GM19238 (cell line): ENCODE data around the gene PTPA.
"Not testable (repeated sequence)": the region's sequence is repeated elsewhere in the genome, so short reads cannot be mapped to it uniquely, and the experiment has no call there.

Experiments
- DNase-seq: peaks from one replicate; pipeline ENCODE4 v3.0.0; 2011; ENCODE audit warnings: low spot score; ENCODE audit not compliant: insufficient read length

Gene PTPA

GRCh38 chr9:129175825-129176633 lies 64.8 kb downstream of the PTPA start:
- DNase-seq, result peak; percentile 71

DNA sequence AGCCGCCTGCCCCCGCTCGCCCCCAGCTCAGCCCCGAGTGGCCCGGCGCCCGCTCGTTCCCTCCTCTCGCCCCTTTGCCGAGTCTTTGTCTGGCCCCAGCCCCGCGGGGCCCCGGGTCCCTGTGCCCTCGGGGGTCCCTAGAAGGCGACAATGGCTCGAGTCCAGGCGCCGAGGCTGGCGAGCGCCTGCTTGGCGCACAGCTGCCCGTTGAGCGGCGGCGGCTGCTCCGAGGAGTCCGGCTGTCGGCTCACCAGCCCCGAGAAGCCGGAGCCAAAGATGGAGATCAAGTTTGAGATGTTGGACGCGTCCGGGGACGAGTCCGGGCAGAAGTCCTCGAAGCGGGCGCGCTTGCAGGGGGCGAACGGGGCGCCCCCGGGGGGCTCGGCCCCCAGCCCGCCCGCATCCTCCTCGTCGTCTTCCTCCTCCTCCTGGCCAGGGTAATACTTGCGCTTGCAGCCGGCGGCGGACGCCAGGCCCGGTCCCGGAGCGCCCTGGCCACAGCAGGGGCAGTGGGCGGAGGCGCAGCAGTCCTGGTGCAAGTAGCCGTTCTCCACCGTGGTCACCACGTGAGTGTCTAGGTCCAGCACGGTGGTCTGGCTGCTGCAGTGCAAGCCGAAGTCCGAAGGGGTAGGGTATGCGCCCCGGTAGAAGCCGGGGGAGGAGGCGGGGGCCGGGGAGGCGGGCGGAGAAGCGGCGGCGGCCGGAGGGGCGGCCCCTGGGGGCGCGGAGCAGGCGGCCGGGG lies 65.7 kb downstream of the PTPA start:
- no peak for DNase-seq

DNA sequence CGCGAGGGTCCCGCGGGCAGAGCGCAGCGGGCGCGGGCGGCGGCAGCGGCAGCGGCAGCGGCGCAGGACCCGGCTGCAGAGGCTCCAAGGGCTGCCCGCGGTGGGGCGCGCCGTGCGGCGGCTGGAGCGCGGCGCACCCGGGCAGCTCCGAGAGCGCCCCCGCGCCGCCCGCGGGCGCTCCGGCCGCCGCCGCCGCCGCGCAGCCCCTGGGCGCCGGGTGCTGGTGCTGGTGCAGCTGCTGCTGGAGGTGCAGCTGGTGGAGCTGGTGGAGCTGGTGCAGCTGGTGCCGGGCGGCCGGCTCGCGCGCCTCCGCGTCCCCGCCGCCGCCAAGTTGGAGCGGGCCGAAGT lies 66.2 kb downstream of the PTPA start:
- DNase-seq, result peak; percentile 54

DNA sequence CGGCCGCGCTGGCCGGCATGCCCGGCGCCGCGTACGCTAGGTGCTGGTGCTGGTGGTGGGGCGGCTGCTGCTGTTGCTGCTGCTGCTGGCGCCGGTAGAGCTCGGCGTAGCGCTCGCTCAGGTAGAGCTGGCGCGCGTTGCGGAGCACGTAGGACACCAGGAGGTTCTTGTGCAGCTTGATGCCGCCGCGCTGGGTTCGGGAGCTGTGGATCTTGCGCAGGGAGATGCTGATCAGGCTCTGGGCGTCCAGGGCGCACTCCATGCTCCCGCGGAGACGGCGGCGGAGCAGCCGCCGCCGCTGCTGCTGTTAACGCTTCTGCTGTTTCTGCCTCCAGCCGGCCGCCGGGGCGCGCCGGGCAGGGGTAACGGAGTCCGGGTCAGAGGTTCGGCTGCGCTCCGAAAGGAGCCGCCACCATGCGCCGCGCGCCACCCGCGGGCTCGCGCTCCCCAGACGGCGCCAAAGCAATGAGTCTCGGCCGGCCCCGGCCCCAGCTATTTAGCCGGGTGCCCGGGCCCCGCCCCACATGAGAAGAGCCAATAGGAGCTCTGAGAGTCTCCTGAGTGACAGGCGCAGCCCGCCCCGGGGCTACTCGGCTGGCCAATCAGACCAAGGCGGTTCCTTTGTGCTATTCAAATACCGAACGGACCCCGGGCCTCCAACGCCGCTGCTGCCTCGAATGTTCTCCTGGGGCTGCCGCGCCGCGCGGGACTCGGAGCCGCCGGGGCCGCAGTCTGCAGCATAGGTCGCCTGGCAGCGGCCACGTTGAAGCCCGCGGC lies 66.8 kb downstream of the PTPA start, which contains the start of gene IER5L:
Gene IER5L, minus strand, starts transcription at position 471 of the 777 bp plus-strand sequence. Its CDS starts 209 bp downstream, at position 262.
- DNase-seq, result peak; percentile 99

- DNase-seq, result no peak
These were observed 67.6 kb downstream of the PTPA start for GRCh38 chr9:129178568-129179382.

GRCh38 chr9:129181246-129181645 lies 70.0 kb downstream of the PTPA start:
- DNase-seq, result no peak

DNA sequence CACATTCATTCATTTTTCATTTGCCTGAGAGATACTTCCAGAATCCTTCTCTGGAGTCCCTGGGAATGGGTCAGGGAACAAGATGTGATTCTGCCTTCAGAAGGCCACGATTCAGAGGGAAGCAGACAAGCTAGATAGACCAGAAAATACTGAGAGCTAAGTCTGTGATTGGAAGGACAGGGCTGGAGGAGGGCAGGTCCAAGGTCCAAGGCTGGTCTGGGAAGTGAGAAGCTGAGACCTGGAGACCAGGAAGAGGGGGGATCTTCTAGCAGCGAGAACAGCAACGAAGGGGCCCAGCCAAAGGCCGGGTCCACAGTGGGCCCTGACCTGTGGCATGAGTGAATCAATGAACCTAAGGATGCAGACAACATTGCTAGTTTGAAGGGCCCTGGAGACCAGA lies 70.9 kb downstream of the PTPA start:
- DNase-seq, result no peak

- no peak for DNase-seq
These were observed 71.6 kb downstream of the PTPA start for GRCh38 chr9:129182625-129183494.

DNA sequence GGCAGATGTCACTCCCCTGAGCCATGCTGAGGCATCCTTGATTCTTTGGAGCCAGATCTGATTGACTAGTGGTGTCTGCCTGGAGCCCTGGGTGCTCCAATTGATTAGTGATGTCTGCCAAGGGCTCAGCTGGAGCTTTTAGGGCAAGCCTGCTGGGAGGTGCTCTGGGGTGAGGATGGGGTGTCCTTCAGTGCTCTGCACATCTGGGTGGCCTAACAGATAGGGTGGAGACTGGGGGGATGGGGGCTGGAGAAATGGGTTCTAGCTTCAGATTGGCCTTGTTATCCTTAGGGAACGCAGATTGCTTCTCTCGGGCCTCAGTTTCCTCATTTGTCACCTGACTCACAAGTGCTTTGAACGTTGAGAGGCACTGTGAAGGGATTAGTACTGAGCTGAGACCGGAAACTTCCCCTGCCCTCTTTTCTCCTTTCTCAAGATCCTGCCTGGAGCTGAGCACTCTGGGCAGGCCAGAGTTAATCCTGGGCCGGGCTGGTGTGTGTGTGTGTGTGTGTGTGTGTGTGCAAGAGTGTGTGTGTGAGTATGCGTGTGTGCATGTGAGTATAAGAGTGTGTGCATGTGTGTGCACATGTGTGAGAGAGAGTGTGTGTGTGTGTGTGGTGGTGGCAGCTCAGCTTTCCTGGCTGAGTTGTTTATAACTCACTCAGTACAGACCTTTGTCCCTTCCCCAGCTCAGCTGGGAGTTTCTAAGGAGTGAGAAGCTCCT lies 72.4 kb downstream of the PTPA start:
- no peak for DNase-seq

DNA sequence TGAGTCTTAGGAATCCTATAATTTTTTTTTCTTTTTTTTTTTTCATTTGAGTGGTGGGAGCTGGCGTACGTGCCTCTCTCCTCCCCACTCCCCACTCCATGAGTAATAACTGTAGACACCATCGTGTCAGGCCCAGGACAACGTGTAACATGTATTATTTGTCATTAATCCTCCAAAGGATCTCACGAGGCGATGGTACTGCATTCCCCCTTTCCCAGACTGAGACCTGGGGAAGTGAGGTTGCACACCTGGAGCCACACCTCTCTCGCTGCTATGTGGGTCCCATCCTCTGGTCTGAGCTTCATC lies 73.0 kb downstream of the PTPA start:
- no peak for DNase-seq

DNA sequence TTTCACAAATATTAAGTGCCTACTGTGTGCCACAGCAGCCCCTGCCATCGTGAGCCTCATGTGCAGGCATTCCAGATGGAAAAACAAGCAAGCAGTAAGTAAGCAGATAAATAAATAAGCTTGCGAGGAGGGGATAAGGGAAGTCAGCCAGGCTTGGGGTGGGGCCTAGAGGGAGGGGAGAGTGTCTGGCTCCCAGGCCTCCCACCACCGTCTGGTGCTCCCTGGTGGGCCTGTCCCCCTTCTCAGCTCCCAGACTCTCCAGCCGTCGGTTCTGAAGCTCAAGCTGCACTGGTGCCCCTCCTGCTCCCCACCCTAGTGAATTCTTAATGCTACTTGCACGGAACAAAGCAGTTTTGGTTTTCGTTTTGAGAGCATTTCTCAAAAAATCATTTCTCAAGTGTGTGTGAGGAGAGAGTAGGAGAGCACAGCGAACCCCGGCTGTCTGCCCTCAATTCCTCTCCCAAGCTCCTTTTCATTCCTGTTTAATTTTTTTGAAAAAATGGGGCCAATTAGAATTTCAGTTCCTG lies 73.4 kb downstream of the PTPA start:
- DNase-seq, result no peak

DNA sequence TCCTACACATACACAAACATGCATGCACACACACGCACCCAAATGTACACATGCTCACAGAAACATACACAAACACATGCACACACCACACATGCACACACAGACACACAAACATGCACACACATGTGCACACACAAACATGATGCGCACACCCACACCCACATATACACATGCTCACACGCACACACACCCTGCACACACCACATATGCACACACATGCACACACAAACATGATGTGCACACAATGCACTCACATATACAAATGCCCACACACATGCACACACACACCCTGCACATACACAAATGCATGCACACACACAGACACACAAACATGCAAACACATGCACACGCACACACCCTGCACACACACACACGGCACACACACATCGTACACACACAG lies 74.2 kb downstream of the PTPA start:
- no peak for DNase-seq

GRCh38 chr9:129185991-129186390 lies 74.8 kb downstream of the PTPA start:
- no peak for DNase-seq

- DNase-seq, result no peak
These were observed 75.8 kb downstream of the PTPA start for GRCh38 chr9:129187042-129187441.

- not testable (repeated sequence) for DNase-seq
These were observed 78.8 kb downstream of the PTPA start for GRCh38 chr9:129189971-129190370.

GRCh38 chr9:129191234-129191633 lies 80.0 kb downstream of the PTPA start:
- DNase-seq, result no peak

GRCh38 chr9:129193655-129194054 lies 82.4 kb downstream of the PTPA start:
- DNase-seq, result no peak

DNA sequence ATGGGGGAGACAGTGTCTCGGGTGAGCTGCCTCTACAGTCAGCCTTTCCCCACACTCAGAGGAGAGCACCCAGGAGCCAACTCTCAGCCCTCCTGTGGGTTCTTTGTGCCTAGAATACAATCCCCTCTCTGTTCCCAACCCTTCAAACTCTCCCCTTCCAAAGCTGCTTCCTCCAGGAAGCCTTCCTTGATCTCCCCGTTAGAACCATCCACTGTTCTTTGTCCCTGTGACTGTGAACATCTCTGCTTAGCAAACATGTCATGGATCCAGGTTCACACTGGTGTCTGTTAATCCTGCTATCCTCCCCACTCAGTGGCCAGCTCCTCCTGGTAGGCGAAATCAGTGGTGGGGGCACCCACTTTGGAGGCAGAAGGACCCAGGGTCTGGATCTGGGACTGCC lies 83.0 kb downstream of the PTPA start:
- DNase-seq, result no peak

DNA sequence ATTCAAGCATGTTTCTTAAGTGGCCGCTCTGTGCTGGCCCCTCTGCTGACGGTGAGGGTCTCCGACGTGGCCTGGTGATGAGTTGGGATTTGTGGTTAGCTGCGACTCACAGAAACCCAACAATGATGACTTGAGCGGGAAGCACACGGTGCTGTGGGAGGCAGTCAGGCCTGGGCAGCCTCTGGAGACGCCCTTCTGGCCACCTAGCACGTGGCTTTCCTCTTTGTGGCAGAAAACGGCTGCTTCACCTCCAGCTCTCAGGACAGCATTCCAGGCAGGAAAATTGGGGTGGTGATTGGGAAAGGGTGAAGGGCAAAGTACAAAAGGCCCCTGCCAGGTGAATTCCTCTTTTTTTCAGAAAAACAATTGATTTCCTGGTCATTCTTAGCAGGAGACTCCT lies 84.4 kb downstream of the PTPA start:
- DNase-seq, result no peak
